Stimulated activated CD8-positive, alpha-beta memory T cell treated with anti-CD3 and anti-CD28 coated beads, Interleukin-12 subunit alpha, Interleukin-12 subunit beta, amount 100 ng/mL, for 4 hours (primary cell): ENCODE measurements around the gene RNF103.
"Not testable (repeated sequence)": the region's sequence is repeated elsewhere in the genome, so short reads cannot be mapped to it uniquely, and the experiment has no call there.

Experiments
- DNase-seq: peaks from one replicate; pipeline ENCODE4 v3.0.0-alpha.2; 2020; ENCODE audit warnings: low read depth

RNF103 gene

GRCh38 chr2:86624267-86624547 lies 542 bp upstream of the RNF103 start:
- no peak for DNase-seq

- peak; percentile 19 for DNase-seq
Observed at GRCh38 chr2:86623043-86623493, 597 bp downstream of the RNF103 start.

GRCh38 chr2:86622519-86623042 lies 1.1 kb downstream of the RNF103 start:
- no peak for DNase-seq

- DNase-seq = no peak
Observed at GRCh38 chr2:86621280-86621943, 2.3 kb downstream of the RNF103 start.

- DNase-seq = no peak
Observed at GRCh38 chr2:86617738-86618137, 5.9 kb downstream of the RNF103 start.

- DNase-seq = no peak
Observed at GRCh38 chr2:86617153-86617552, 6.5 kb downstream of the RNF103 start.

- DNase-seq = no peak
Observed at GRCh38 chr2:86616502-86616901, 7.2 kb downstream of the RNF103 start.

- DNase-seq = no peak
Observed at GRCh38 chr2:86615596-86615995, 8.1 kb downstream of the RNF103 start.

- DNase-seq = no peak
Observed at GRCh38 chr2:86613515-86613914, 10.2 kb downstream of the RNF103 start.

- no peak for DNase-seq
Observed at GRCh38 chr2:86610871-86611270, 12.8 kb downstream of the RNF103 start.

- no peak for DNase-seq
Observed at GRCh38 chr2:86608832-86609410, 14.7 kb downstream of the RNF103 start.

- no peak for DNase-seq
Observed at GRCh38 chr2:86603905-86604304, 19.8 kb downstream of the RNF103 start.

- DNase-seq = no peak
Observed at GRCh38 chr2:86598966-86599365, 24.7 kb downstream of the RNF103 start.

GRCh38 chr2:86596118-86596517 lies 27.5 kb downstream of the RNF103 start:
- no peak for DNase-seq

GRCh38 chr2:86593266-86593665 lies 30.4 kb downstream of the RNF103 start:
- no peak for DNase-seq

- DNase-seq = no peak
Observed at GRCh38 chr2:86592547-86593230, 31.0 kb downstream of the RNF103 start.

- DNase-seq = not testable (repeated sequence)
Observed at GRCh38 chr2:86589701-86590100, 34.0 kb downstream of the RNF103 start.

- no peak for DNase-seq
Observed at GRCh38 chr2:86584151-86584913, 39.3 kb downstream of the RNF103 start.

- DNase-seq = no peak
Observed at GRCh38 chr2:86580560-86580959, 43.1 kb downstream of the RNF103 start.

GRCh38 chr2:86577817-86578456 lies 45.7 kb downstream of the RNF103 start:
- DNase-seq = no peak

- DNase-seq = no peak
Observed at GRCh38 chr2:86570059-86570458, 53.6 kb downstream of the RNF103 start.

GRCh38 chr2:86566821-86567190 lies 56.9 kb downstream of the RNF103 start:
- DNase-seq = no peak
